ENCODE data around the gene MYMX. TPM values are rescaled to one million over a fixed set of nuclear protein-coding genes. Genes with fewer than 3 reads are reported as not detected.
A peak's percentile ranks its signal among the peaks of the same experiment; 100 is the strongest.

The MYMX gene
- total RNA-seq, 1 donor from 2014 or later, result not detected

DNA sequence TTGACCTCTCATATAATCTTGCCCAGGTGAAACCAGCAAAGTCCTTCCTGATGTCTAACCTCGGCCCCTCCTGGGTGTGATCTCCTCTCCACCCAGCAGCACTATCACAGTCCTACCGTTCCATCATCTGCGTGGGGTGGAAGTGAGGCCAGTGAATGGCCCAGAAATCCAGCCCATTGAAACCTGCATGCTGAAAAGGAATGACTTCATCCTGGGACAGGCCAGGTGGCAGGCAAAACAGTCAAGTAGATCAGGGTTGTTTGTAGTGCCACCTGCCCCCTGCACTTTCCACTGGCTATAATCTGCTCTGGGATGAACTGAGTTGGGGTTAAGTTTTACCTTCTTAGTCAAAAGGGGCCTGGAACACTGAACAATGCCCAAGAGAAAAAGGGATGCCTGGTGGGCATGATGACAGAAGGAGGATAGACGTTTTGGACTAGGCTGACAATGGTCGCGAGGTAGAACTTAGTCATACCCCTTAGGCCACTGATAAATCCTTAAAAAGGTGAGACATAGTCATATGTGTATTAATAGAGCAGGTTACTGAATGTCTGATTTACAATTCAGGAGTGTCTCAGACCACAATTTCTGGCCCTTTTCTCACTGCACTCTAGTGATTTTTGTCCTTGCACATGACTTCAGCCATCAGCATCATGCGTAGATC lies 22.1 kb downstream of the MYMX start:
- H3K36me3 ChIP-seq (ENCODE audit: control insufficient read depth, insufficient read depth, low read length), result no peaks in the 10 kb centered on the region
- no peaks in the 10 kb centered on the region for H3K27me3 ChIP-seq (ENCODE audit: control insufficient read depth, insufficient read depth, low read length)
- TF ChIP-seq, protein P1, sequence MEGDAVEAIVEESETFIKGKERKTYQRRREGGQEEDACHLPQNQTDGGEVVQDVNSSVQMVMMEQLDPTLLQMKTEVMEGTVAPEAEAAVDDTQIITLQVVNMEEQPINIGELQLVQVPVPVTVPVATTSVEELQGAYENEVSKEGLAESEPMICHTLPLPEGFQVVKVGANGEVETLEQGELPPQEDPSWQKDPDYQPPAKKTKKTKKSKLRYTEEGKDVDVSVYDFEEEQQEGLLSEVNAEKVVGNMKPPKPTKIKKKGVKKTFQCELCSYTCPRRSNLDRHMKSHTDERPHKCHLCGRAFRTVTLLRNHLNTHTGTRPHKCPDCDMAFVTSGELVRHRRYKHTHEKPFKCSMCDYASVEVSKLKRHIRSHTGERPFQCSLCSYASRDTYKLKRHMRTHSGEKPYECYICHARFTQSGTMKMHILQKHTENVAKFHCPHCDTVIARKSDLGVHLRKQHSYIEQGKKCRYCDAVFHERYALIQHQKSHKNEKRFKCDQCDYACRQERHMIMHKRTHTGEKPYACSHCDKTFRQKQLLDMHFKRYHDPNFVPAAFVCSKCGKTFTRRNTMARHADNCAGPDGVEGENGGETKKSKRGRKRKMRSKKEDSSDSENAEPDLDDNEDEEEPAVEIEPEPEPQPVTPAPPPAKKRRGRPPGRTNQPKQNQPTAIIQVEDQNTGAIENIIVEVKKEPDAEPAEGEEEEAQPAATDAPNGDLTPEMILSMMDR (IDR thresholded peaks at IDR 0.05; ENCODE audit: insufficient read depth, low read length, poor library complexity, severe bottlenecking), result no peak
- DNase-seq (ENCODE audit: low read depth), result no peak
- no peak overlapping the region for H3K4me3 ChIP-seq (ENCODE audit: low read depth, low read length)

DNA sequence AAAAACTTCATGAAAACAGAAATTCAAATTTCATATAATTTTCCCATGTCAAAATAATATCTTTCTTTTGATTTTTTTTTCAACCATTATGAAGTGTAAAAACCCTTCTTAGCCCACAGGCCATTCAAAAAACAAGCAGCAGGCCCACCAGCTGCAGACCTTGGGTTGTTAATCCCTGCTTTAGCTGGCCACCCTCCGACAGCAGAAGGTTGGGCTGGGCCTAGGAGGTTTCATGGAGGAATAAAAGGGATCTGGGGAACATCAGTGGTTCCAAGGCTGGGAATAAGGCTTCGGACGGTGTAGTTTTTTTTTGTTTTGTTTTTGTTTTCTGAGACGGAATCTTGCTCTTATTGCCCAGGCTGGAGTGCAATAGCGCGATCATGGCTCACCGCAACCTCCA lies 26.6 kb downstream of the MYMX start:
- TF ChIP-seq, protein P1 (IDR thresholded peaks at IDR 0.05; ENCODE audit: insufficient read depth, low read length, poor library complexity, severe bottlenecking), result no peak
- Histone ChIP-seq H3K4me3 (ENCODE audit: low read depth, low read length) (no peak overlapping the region), H3K36me3 (ENCODE audit: control insufficient read depth, insufficient read depth, low read length) (no peaks in the 10 kb centered on the region), H3K27me3 (ENCODE audit: control insufficient read depth, insufficient read depth, low read length) (no peaks in the 10 kb centered on the region)
- DNase-seq (ENCODE audit: low read depth), result no peak

DNA sequence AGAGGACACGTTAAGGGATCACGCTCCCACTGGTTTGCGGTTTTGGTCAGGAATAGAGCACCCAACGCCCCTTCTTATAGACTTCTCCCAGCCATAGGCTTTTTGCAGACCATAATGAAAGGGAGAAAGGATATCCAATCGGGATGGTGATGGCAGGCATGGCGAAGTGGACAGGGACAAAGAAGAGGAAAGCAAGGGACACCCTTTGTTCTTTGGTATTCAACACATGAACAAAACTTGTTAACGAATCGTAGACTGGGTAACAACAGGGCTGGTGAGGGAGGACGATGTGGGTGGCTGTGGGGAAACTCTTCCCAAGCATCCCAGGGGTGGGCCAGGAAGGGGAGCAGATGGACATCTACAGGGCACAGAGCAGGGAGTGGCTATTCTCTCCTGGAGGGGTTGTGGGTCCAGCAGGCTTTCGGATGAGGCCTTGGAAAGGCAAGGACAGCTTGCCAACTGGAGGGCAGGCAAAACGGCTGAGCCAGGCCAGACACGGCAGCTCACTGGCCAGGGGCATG lies 28.7 kb downstream of the MYMX start:
- TF ChIP-seq, protein P1 (IDR thresholded peaks at IDR 0.05; ENCODE audit: insufficient read depth, low read length, poor library complexity, severe bottlenecking), result no peak
- Histone ChIP-seq H3K27me3 (ENCODE audit: control insufficient read depth, insufficient read depth, low read length) (no peaks in the 10 kb centered on the region), H3K4me3 (ENCODE audit: low read depth, low read length) (peak overlapping the region; percentile 80), H3K36me3 (ENCODE audit: control insufficient read depth, insufficient read depth, low read length) (peaks cover 5% of the 10 kb centered on the region)
- no peak for DNase-seq (ENCODE audit: low read depth)

DNA sequence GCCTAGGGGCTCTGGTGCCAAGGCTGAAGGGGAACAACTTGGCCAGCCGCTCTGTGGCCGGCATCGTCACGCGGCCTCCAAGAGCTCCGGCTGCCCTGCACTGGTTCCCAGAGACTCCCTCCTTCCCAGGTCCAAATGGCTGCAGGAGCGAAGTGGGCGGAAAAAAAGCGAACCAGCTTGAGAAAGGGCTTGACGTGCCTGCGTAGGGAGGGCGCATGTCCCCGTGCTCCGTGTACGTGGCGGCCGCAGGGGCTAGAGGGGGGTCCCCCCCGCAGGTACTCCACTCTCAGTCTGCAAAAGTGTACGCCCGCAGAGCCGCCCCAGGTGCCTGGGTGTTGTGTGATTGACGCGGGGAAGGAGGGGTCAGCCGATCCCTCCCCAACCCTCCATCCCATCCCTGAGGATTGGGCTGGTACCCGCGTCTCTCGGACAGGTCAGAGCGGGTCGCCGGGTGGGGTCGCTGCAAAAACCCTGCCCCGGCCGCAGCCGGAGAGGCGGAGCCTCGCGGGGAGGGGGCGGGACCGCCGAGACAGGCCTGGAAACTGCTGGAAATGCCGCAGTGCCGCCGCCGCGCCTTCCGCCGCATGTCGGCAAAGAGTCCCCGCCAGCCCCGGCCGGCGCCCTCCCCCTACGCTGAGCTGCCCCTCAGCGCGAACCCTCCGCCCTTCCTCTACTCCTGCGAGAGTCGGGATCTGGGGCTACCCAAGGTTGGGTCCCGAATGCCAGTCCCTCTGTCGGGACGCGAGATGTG lies 29.4 kb downstream of the MYMX start:
- Histone ChIP-seq H3K4me3 (ENCODE audit: low read depth, low read length) (peak overlapping the region; percentile 80), H3K36me3 (ENCODE audit: control insufficient read depth, insufficient read depth, low read length) (peaks cover 7% of the 10 kb centered on the region), H3K27me3 (ENCODE audit: control insufficient read depth, insufficient read depth, low read length) (no peaks in the 10 kb centered on the region)
- TF ChIP-seq, protein P1 (IDR thresholded peaks at IDR 0.05; ENCODE audit: insufficient read depth, low read length, poor library complexity, severe bottlenecking), result peak; percentile 27
- DNase-seq (ENCODE audit: low read depth), result no peak

DNA sequence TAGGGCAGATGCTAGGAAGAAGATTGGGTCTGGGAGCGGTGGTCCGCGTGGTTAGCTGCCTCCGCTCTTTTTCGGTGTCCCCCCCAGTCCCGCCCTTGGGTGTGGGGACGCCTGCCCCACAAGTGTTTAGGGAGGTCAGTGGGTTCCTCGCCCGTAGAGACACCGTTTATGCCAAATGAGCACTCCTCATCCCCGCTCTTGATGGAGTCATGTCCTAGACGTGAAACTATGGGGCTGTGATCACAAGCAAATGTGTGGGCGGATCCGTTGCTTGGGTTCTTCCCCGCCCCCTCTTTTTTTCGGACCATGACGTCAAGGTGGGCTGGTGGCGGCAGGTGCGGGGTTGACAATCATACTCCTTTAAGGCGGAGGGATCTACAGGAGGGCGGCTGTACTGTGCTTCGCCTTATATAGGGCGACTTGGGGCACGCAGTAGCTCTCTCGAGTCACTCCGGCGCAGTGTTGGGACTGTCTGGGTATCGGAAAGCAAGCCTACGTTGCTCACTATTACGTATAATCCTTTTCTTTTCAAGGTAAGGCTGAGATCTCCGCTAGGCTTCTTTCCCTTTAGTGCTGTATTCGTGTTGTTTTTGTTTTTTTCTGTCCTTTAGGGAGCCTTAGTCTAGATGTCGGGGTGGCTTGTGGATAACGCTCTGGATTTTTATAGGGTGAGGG lies 30.1 kb downstream of the MYMX start, which contains the start of gene HSP90AB1:
HSP90AB1 (plus strand) TSS at position 439 of the 675 bp plus-strand sequence. CDS start 1,529 bp downstream, outside the sequence.
- H3K36me3 ChIP-seq (ENCODE audit: control insufficient read depth, insufficient read depth, low read length), result peaks cover 11% of the 10 kb centered on the region
- H3K4me3 ChIP-seq (ENCODE audit: low read depth, low read length), result peak within 1 kb of the TSS; percentile 80
- peak; percentile 95 for DNase-seq (ENCODE audit: low read depth)
- no peaks in the 10 kb centered on the region for H3K27me3 ChIP-seq (ENCODE audit: control insufficient read depth, insufficient read depth, low read length)
- TF ChIP-seq, protein P1 (IDR thresholded peaks at IDR 0.05; ENCODE audit: insufficient read depth, low read length, poor library complexity, severe bottlenecking), result no peak
